ENCODE measurements around the gene SLC38A3. TPM values are rescaled to one million over a fixed set of nuclear protein-coding genes. Genes with fewer than 3 reads are reported as not detected.

SLC38A3 gene
- total and polyA plus RNA-seq, 9 of the 15 experiments (the other 6 are each of a cell fraction or from before 2014, with no cell fraction given) = 0.09 to 0.38 (median 0.16) TPM; not detected in 6

DNA sequence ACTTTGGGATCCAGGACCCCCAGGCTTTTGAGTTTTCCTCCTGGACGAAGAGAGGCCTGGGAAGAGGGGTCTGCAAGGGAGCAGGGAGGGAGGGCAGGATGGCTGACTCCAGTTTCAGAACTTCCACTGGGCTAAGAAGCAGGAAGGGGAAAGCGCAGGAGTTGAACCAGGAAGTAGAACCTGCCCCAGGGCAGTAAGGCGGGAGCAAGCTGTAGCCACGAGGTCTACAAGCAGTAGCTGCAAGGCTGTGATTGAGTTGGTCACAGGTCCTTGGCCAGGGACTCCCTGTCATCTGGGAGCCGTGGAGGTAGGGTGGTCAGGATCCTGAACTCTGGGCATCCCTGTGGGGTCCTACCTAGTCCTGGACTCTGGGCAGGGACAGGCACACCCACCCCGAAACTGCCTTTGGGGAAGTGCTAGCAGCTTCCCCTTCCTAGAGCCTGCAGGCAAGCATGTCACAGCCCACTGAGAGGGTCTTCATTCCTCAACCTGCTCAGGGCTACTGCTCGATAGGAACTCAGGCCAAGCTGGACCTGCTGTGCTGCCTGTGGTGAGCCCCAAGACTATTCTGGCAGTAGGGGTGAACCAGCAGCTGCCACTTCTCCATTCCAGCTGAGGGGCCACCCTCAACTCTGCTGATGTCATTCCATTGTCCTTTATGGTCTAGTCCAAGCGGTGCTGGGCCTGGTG is 25.2 kb downstream of the SLC38A3 start:
- ChIA-PET POLR2A (interaction anchor here (0.6 to 1.4 kb wide), 2 partner anchors 11 to 51 kb away, joined by 4 to 5 read pairs; no protein-coding TSS in a partner anchor), CTCF (ENCODE audit: low intra/inter-chr PET ratio) (no interaction called here)
- FAIRE-seq = no peak
- no peaks in the 10 kb centered on the region for H3K9me3 ChIP-seq (replicated peaks; ENCODE audit: control insufficient read depth, insufficient read depth, low read depth, low read length)
- peaks cover 29 to 61% of the 10 kb centered on the region in 2 experiments for H3K4me1 ChIP-seq (replicated peaks in 1 of 2; ENCODE audit: control insufficient read depth in 2 of 2, insufficient read depth in 2 of 2, low read length in 2 of 2)
- peak overlapping the region in 1 of 2 experiments; percentile 43; a peak in 2 of 4 replicates for H3K9ac ChIP-seq (ENCODE audit: insufficient read depth in 1 of 2, low read depth in 2 of 2, low read length in 2 of 2)
- no peaks in the 10 kb centered on the region for H3K36me3 ChIP-seq (ENCODE audit: control insufficient read depth, insufficient read depth, low read length)
- 0 out of 2 replicates have a peak overlapping the region, but pooled peaks have one; percentile 16 for H2AFZ ChIP-seq (ENCODE audit: low read depth, low read length)
- no peak overlapping the region for H3K27ac ChIP-seq (ENCODE audit: extremely low read depth, low read depth, low read length)
- intact Hi-C loops (cut with micrococcal nuclease) (no loop called here), in situ Hi-C loops (cut with MboI) (no loop called here)
- WGBS (ENCODE audit: insufficient coverage, low coverage, missing lambda C conversion rate) = 83% methylated on average over 5 of the region's 8 CpGs
- H3K27me3 ChIP-seq (ENCODE audit: control insufficient read depth in 2 of 2, insufficient read depth in 2 of 2, low read length in 2 of 2) = no peaks in the 10 kb centered on the region
- no peaks in the 10 kb centered on the region for H3K79me2 ChIP-seq (ENCODE audit: control insufficient read depth, insufficient read depth, low read length)
- H3K9me1 ChIP-seq (ENCODE audit: control insufficient read depth, insufficient read depth, low read length) = no peaks in the 10 kb centered on the region
- H3K4me3 ChIP-seq = no peak overlapping the region
- no peaks in the 10 kb centered on the region for H4K20me1 ChIP-seq (replicated peaks; ENCODE audit: control insufficient read depth, insufficient read depth, low read length)
- no peak for ATAC-seq
- no TSS peak for BruUV-seq (replicated peaks)
- no peak for DNase-seq (ENCODE audit: extremely low read depth in 1 of 4, low spot score in 3 of 4)
- H3K4me2 ChIP-seq (ENCODE audit: insufficient read depth, low read length) = no peak overlapping the region
- no peak for TF ChIP-seq FOXA1 (IDR thresholded peaks at IDR 0.05; ENCODE audit: borderline replicate concordance)
- TF ChIP-seq RAD21 (CRISPR knock-in tag; conservative IDR thresholded peaks at IDR 0.05 in 1 of 2, IDR thresholded peaks at IDR 0.05 in 1 of 2) = no peak
- no peak for TF ChIP-seq ZNF551 (CRISPR knock-in tag; IDR thresholded peaks at IDR 0.05)
- TF ChIP-seq, protein P1, sequence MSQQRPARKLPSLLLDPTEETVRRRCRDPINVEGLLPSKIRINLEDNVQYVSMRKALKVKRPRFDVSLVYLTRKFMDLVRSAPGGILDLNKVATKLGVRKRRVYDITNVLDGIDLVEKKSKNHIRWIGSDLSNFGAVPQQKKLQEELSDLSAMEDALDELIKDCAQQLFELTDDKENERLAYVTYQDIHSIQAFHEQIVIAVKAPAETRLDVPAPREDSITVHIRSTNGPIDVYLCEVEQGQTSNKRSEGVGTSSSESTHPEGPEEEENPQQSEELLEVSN (IDR thresholded peaks at IDR 0.05; ENCODE audit: borderline replicate concordance in 1 of 2, extremely low read depth in 1 of 2, insufficient read depth in 1 of 2, insufficient read length in 1 of 2, low read depth in 1 of 2, low read length in 1 of 2, poor library complexity in 1 of 2, severe bottlenecking in 1 of 2) = peak; percentile 63 to 67
- TF ChIP-seq PCBP1 (IDR thresholded peaks at IDR 0.05; ENCODE audit: low read depth, low read length, poor library complexity, severe bottlenecking) = no peak
- TF ChIP-seq SIN3A (IDR thresholded peaks at IDR 0.05; ENCODE audit: borderline replicate concordance in 2 of 2, control insufficient read depth in 1 of 2, low read depth in 2 of 2, low read length in 2 of 2) = no peak
- TF ChIP-seq ARHGAP35 (IDR thresholded peaks at IDR 0.05; ENCODE audit: partially characterized antibody) = no peak
- TF ChIP-seq TRIM24 (IDR thresholded peaks at IDR 0.05) = no peak
- TF ChIP-seq ZKSCAN1 (IDR thresholded peaks at IDR 0.05; ENCODE audit: low read depth, low read length) = no peak
- TF ChIP-seq NFIX (CRISPR knock-in tag; IDR thresholded peaks at IDR 0.05; ENCODE audit: low read depth) = no peak
- no peak for TF ChIP-seq MEF2A (IDR thresholded peaks at IDR 0.05; ENCODE audit: control insufficient read depth, low read depth, low read length)
- no peak for TF ChIP-seq CBX3 (IDR thresholded peaks at IDR 0.05; ENCODE audit: borderline replicate concordance in 1 of 2, low read length in 2 of 2)
- no peak for TF ChIP-seq KLF13 (tag; IDR thresholded peaks at IDR 0.05; ENCODE audit: borderline replicate concordance, low read depth)
- no peak for TF ChIP-seq EP300 (IDR thresholded peaks at IDR 0.05; ENCODE audit: low read length)
- no peak for TF ChIP-seq NR2C2 (CRISPR knock-in tag; IDR thresholded peaks at IDR 0.05)
- 0 out of 2 replicates have a peak, but pooled peaks have one; percentile 17 for TF ChIP-seq NR2C2 (tag; IDR thresholded peaks at IDR 0.05)
- no peak for TF ChIP-seq TBP (optimal IDR thresholded peaks at IDR 0.05; ENCODE audit: low read depth, low read length)
- TF ChIP-seq TRIM28 (IDR thresholded peaks at IDR 0.05) = no peak
- TF ChIP-seq, protein P2, sequence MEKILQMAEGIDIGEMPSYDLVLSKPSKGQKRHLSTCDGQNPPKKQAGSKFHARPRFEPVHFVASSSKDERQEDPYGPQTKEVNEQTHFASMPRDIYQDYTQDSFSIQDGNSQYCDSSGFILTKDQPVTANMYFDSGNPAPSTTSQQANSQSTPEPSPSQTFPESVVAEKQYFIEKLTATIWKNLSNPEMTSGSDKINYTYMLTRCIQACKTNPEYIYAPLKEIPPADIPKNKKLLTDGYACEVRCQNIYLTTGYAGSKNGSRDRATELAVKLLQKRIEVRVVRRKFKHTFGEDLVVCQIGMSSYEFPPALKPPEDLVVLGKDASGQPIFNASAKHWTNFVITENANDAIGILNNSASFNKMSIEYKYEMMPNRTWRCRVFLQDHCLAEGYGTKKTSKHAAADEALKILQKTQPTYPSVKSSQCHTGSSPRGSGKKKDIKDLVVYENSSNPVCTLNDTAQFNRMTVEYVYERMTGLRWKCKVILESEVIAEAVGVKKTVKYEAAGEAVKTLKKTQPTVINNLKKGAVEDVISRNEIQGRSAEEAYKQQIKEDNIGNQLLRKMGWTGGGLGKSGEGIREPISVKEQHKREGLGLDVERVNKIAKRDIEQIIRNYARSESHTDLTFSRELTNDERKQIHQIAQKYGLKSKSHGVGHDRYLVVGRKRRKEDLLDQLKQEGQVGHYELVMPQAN (IDR thresholded peaks at IDR 0.05; ENCODE audit: borderline replicate concordance) = no peak

All from K562 (cell line).